ENCODE results near the gene TRIM33.
A peak's percentile ranks its signal among the peaks of the same experiment; 100 is the strongest.

The TRIM33 gene

DNA sequence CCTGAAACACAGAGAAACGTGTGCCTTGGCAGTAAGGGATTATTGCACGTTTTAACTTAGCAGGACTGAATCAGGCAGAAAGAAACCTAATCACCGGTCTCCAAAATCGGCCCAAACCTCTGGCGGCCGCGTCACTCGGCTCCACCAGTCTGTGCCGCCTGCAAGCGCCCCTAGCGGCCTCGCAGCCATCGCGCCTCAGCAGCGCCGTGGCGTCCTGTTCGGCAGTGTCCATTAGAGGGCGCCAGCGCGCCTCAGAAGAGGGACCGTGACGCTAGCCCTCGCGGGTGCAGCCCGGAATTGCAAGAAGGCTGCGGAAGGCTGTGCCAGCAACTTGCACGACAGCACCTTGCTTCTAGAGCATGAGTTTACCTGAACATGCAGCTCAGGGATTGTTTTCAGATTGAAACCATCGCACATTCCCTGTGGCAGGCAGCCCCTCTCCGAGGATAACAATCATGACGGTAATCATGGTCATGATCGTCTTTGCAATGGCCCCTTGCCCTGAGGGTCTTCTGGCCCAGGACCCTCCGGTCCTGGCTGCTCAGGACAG lies 164.4 kb downstream of the TRIM33 start:
- peak; percentile 90 for DNase-seq

DNA sequence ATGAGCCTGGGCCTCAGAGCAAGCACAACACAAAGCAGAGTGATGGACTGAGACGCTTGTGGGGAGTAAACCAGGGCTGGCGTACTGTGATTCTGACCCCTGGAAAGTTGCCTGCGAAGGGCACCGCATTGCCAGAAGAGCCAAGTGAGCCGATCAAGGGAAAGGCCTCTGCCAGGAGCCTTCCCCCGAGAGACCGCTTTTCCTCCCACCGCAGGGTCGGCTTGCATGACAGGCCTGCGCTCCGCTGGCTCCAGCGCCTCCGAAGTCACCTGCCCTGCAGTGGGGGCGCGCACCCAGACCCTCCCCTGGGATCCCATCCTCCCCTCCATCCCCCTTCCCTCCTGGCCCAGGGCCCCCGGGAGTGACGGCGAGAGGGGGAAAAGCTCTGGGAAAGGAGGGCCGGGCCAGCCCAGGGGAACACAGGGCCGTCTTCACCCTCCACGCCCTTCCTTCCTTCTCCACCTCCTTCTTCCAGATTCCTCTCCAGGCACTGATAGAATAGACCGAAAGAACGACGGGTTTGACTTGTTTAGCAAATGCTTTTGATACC lies 165.0 kb downstream of the TRIM33 start:
- DNase-seq, result no peak

DNA sequence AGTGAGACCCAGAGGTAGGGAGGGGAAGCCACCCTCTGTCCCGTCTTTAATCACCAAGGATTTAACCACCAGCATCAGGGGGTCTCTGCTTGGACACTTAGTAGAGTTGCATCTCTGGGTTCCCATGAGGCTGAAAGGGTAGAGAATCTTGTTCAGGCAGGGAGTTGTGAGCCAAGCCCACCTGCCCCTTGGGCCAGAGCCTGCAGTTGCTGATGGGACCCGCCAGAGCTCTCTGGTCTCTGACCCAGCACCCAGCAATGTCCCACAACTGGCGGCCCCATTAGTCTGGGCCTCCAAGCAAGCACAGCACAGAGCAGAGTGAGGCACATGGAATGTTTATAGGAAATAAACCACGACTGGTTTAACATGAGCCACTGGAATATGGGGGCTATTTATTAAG lies 166.3 kb downstream of the TRIM33 start:
- DNase-seq, result peak; percentile 31

All from fibroblast of skin of right biceps (primary cell).